PC-9 (cell line): ENCODE data around the gene ACOT12.

Source experiments
- CTCF ChIP-seq: fragments of 200-600 bp; sonication (generic); conservative IDR thresholded peaks from 2 replicates; pipeline ENCODE4 v1.6.1; 2017; ENCODE audit warnings: mixed run types, antibody characterized with exemption, mild to moderate bottlenecking, moderate library complexity
- EZH2 ChIP-seq: fragments of 200-600 bp; sonication (generic); IDR thresholded peaks from 2 replicates; pipeline ENCODE4 v1.8.0; 2017; ENCODE audit warnings: antibody characterized with exemption, low read depth

GRCh38 chr5:81361600-81361999 lies 32.3 kb downstream of the ACOT12 start:
- TF ChIP-seq CTCF: no peak
- TF ChIP-seq EZH2: no peak
